ENCODE data around the gene AKAIN1. TPM values are rescaled to one million over a fixed set of nuclear protein-coding genes. Genes with fewer than 3 reads are reported as not detected.
A peak's percentile ranks its signal among the peaks of the same experiment; 100 is the strongest.

AKAIN1 gene
- total RNA-seq, 4 donors from 2014 or later: not detected

DNA sequence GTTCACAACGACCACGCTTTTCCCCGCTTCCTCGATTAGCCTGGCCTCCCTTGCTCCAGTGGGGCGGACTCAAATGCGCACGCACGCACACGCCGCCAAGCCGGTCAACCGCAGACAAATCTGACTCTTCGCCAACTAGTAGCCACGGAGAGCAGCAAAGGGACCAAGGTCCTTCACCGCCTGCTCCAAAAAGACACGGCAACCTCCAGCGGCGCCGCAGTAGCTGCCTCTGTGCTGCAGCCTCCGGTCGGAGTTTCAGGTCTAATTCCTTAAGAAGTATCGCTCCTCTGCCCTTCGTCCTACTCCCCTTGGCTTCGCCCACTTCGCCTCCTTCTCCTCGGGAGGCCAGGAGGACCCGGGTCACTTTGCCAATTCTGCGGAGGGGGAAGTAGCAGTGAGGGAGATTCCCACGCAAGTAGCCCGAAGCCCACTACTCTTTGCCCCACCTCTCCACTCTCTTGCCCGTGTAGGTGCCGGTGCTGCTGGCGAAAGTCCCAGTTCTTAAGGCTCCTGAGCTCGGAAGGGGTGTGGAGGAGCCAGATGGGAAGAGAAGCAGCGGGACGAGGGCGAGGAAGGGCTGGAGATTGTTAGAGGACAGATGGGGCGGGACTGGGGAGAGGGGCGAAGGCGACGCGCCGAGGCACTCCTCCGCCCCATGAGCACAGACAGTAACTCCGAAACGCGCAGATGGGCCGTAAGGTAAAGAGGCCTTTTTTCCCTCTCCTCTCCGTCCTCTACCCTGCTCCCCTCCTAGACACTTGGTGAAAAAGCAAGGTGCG lies 615 bp downstream of the AKAIN1 start:
- Histone ChIP-seq H3K4me3 (no peak overlapping the region), H3K27me3 (peaks cover 59% of the 10 kb centered on the region), H3K27ac (no peak overlapping the region), H3K4me1 (peaks cover 3% of the 10 kb centered on the region), H3K36me3 (no peaks in the 10 kb centered on the region), H3K9me3 (no peaks in the 10 kb centered on the region)
- peak in 1 of 2 donors; percentile 46 for DNase-seq (ENCODE audit: low spot score in 2 of 2)
- 8% methylated on average over 49 of the region's 50 CpGs for WGBS
- TF ChIP-seq POLR2A (IDR thresholded peaks at IDR 0.05): no peak
- TF ChIP-seq POLR2AphosphoS5 (IDR thresholded peaks at IDR 0.05): no peak
- TF ChIP-seq EP300 (IDR thresholded peaks at IDR 0.05): no peak
- TF ChIP-seq, protein P1, sequence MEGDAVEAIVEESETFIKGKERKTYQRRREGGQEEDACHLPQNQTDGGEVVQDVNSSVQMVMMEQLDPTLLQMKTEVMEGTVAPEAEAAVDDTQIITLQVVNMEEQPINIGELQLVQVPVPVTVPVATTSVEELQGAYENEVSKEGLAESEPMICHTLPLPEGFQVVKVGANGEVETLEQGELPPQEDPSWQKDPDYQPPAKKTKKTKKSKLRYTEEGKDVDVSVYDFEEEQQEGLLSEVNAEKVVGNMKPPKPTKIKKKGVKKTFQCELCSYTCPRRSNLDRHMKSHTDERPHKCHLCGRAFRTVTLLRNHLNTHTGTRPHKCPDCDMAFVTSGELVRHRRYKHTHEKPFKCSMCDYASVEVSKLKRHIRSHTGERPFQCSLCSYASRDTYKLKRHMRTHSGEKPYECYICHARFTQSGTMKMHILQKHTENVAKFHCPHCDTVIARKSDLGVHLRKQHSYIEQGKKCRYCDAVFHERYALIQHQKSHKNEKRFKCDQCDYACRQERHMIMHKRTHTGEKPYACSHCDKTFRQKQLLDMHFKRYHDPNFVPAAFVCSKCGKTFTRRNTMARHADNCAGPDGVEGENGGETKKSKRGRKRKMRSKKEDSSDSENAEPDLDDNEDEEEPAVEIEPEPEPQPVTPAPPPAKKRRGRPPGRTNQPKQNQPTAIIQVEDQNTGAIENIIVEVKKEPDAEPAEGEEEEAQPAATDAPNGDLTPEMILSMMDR (IDR thresholded peaks at IDR 0.05): no peak

DNA sequence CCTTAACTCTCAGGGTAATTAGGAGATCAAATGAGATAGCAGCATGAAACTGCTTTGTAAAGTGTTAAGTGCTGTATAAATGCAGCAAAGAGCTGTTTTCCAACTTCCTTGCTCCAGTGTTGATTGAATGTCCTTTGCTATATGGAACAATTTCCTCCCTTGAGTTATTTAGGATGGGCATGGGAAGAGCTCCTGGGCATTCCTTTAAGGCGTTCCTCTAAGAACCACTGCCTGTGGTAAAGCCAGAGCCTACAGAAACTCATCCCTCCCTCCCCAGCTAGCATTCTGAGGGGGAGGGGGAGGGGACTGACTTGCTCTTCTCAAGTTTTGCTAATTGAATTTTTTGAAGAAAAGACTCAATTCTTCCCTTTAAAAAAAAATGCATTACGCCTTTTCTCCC lies 1.4 kb downstream of the AKAIN1 start:
- H3K36me3 ChIP-seq: no peaks in the 10 kb centered on the region
- TF ChIP-seq POLR2A (IDR thresholded peaks at IDR 0.05) (no peak), POLR2AphosphoS5 (IDR thresholded peaks at IDR 0.05) (no peak), EP300 (IDR thresholded peaks at IDR 0.05) (no peak)
- TF ChIP-seq, protein P1 (IDR thresholded peaks at IDR 0.05): no peak
- H3K9me3 ChIP-seq: no peaks in the 10 kb centered on the region
- no peak overlapping the region for H3K27ac ChIP-seq
- no peak overlapping the region for H3K4me3 ChIP-seq
- 43% methylated on average over 2 of the region's 2 CpGs for WGBS
- peaks cover 3% of the 10 kb centered on the region for H3K4me1 ChIP-seq
- DNase-seq (ENCODE audit: low spot score in 2 of 2): no peak
- peaks cover 59% of the 10 kb centered on the region for H3K27me3 ChIP-seq

DNA sequence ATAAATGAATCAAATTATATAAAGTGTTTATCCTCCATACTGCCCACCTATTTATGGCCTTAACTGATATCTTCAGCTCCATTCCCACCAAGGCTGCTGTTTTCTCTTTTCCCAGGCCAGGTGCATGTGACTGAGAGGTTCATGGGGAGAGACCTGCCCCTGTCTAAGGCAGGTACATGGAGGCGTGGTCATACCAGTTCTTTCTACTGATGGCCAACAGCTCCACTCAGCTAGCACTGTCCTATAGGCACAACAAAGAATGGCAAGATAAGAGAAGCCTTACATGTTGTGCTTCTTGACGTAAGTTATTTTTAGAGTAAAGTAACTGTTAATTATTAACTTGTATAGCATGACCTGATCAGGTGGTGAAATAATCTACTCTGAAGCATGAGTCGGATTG lies 16.8 kb downstream of the AKAIN1 start:
- Histone ChIP-seq H3K9me3 (no peaks in the 10 kb centered on the region), H3K27ac (no peak overlapping the region), H3K27me3 (no peaks in the 10 kb centered on the region), H3K4me1 (no peaks in the 10 kb centered on the region), H3K36me3 (no peaks in the 10 kb centered on the region), H3K4me3 (no peak overlapping the region)
- 91% methylated on average over 3 of the region's 3 CpGs for WGBS
- no peak for TF ChIP-seq POLR2A (IDR thresholded peaks at IDR 0.05)
- TF ChIP-seq POLR2AphosphoS5 (IDR thresholded peaks at IDR 0.05): no peak
- no peak for DNase-seq (ENCODE audit: low spot score in 2 of 2)

DNA sequence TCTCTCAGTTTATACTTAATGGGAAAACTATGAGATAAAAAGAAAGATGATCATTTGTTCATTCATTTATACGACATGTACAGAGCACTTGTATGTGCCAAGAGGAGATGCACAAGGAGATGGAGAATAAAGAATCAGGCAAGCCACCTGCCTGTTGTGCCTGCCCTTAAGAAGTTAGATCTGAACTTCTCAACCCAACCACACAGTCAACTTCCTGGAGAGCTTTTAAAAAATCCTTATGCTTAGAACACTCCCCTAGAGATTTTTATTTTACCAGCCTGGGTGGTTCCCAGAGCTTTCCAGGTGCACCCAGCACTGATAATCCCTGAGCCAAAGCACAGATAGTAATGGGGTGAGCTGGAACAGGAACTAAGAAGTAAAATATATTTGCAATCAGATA lies 18.5 kb downstream of the AKAIN1 start:
- H3K36me3 ChIP-seq: no peaks in the 10 kb centered on the region
- no peak for DNase-seq (ENCODE audit: low spot score in 2 of 2)
- H3K4me3 ChIP-seq: no peak overlapping the region
- TF ChIP-seq POLR2A (IDR thresholded peaks at IDR 0.05) (no peak), EP300 (IDR thresholded peaks at IDR 0.05) (no peak), POLR2AphosphoS5 (IDR thresholded peaks at IDR 0.05) (no peak)
- TF ChIP-seq, protein P1 (IDR thresholded peaks at IDR 0.05): no peak
- H3K4me1 ChIP-seq: no peaks in the 10 kb centered on the region
- no peaks in the 10 kb centered on the region for H3K9me3 ChIP-seq
- no peak overlapping the region for H3K27ac ChIP-seq
- WGBS: 92% methylated on average over 1 of the region's 1 CpG
- no peaks in the 10 kb centered on the region for H3K27me3 ChIP-seq

DNA sequence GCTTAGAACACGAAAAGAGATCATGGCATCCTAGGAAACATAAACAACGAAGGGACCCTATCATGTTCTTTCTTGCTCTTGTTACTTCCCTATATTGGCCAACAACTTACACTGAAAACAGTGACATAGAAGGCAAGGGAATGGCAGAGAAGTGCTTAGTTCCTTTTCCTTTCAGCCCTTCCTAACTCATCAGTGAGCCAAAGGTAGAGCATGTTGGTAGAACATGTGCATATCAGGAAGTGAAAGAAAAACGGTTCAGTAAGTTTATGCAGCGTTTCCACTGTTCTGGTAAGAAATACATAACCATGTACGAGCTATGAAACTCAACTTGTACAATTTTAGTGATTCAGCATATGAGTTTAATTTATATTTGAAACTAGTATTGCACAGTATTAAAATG lies 21.7 kb downstream of the AKAIN1 start:
- H3K9me3 ChIP-seq: no peaks in the 10 kb centered on the region
- TF ChIP-seq, protein P1 (IDR thresholded peaks at IDR 0.05): no peak
- no peak overlapping the region for H3K4me3 ChIP-seq
- WGBS: 73% methylated on average over 5 of the region's 5 CpGs
- no peak for DNase-seq (ENCODE audit: low spot score in 2 of 2)
- no peaks in the 10 kb centered on the region for H3K4me1 ChIP-seq
- no peak overlapping the region for H3K27ac ChIP-seq
- no peaks in the 10 kb centered on the region for H3K36me3 ChIP-seq
- H3K27me3 ChIP-seq: no peaks in the 10 kb centered on the region

DNA sequence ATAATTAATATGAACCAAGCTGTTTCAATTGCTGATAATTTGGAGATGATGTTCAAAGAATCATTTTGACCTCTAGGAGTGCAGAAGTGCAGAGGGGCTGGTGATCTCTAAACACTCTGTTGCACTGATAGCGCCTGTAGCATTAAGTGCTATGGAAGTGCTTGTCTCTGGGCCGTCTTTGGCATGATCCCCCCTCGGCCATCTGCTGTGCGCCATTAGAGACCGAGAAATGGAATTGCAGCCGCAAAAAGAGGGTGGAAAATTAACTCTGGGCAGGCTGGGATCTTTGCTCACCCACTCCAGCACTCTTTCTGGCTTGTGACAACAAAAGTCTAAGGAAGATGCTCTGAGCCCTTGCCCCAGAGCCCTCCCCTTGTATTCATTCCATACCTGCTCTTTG lies 23.4 kb downstream of the AKAIN1 start:
- DNase-seq (ENCODE audit: low spot score in 2 of 2): no peak
- Histone ChIP-seq H3K27me3 (no peaks in the 10 kb centered on the region), H3K4me3 (no peak overlapping the region), H3K4me1 (no peaks in the 10 kb centered on the region), H3K36me3 (no peaks in the 10 kb centered on the region), H3K27ac (no peak overlapping the region), H3K9me3 (no peaks in the 10 kb centered on the region)
- WGBS: 77% methylated on average over 6 of the region's 6 CpGs
- TF ChIP-seq, protein P1 (IDR thresholded peaks at IDR 0.05): no peak
- TF ChIP-seq EP300 (IDR thresholded peaks at IDR 0.05): no peak
